Measurements from ENCODE around the gene HMMR. TPM values are rescaled to one million over a fixed set of nuclear protein-coding genes. Genes with fewer than 3 reads are reported as not detected.
"Not testable (repeated sequence)": the region's sequence is repeated elsewhere in the genome, so short reads cannot be mapped to it uniquely, and the experiment has no call there.

The HMMR gene
- polyA plus RNA-seq, 1 donor, result 30.0 TPM

- peak; percentile 94 for DNase-seq
Observed at GRCh38 chr5:163505368-163506094, 45.1 kb downstream of the HMMR start, which contains the start of gene MAT2B. MAT2B (plus strand) TSS chr5:163505619; CDS start chr5:163505687, 68 bp downstream.

GRCh38 chr5:163506095-163506457 lies 45.6 kb downstream of the HMMR start:
- DNase-seq, result no peak

GRCh38 chr5:163506726-163507125 lies 46.3 kb downstream of the HMMR start:
- DNase-seq, result no peak

GRCh38 chr5:163508753-163509152 lies 48.3 kb downstream of the HMMR start:
- no peak for DNase-seq

GRCh38 chr5:163509291-163509951 lies 49.0 kb downstream of the HMMR start:
- DNase-seq, result no peak

- no peak for DNase-seq
Observed at GRCh38 chr5:163512526-163512925, 52.1 kb downstream of the HMMR start.

- no peak for DNase-seq
Observed at GRCh38 chr5:163525096-163525495, 64.7 kb downstream of the HMMR start.

- DNase-seq, result no peak
Observed at GRCh38 chr5:163529698-163530097, 69.3 kb downstream of the HMMR start.

GRCh38 chr5:163531272-163531671 lies 70.8 kb downstream of the HMMR start:
- DNase-seq, result no peak

GRCh38 chr5:163532171-163533084 lies 72.0 kb downstream of the HMMR start:
- DNase-seq, result no peak

- DNase-seq, result no peak
Observed at GRCh38 chr5:163533223-163533622, 72.8 kb downstream of the HMMR start.

GRCh38 chr5:163534492-163535094 lies 74.2 kb downstream of the HMMR start:
- no peak for DNase-seq

GRCh38 chr5:163535290-163535689 lies 74.9 kb downstream of the HMMR start:
- no peak for DNase-seq

- DNase-seq, result not testable (repeated sequence)
Observed at GRCh38 chr5:163536442-163536841, 76.0 kb downstream of the HMMR start.

- no peak for DNase-seq
Observed at GRCh38 chr5:163540696-163541095, 80.3 kb downstream of the HMMR start.

Other genes starting within 250 kb of the HMMR start
- gene CCNG1, start 23.0 kb upstream of the HMMR start, polyA plus RNA-seq (ENCODE audit: insufficient read length), result 238 TPM
- gene NUDCD2, start 530 bp upstream of the HMMR start, polyA plus RNA-seq (ENCODE audit: insufficient read length), result 54.0 TPM
- 107 TPM for gene MAT2B, start 45.0 kb downstream of the HMMR start, polyA plus RNA-seq (ENCODE audit: insufficient read length)